Fibroblast of skin of abdomen (primary cell): ENCODE data around the gene METTL23. TPM values are rescaled to one million over a fixed set of nuclear protein-coding genes. Genes with fewer than 3 reads are reported as not detected.

Experiments
- DNase-seq: peaks from one replicate; pipeline ENCODE4 v3.0.0-alpha.2; 2013
- polyA plus RNA-seq, 2 experiments: library from polyadenylated mRNA; unstranded; fragments of 120-200 nt; gene quantifications; one replicate each; pipeline ENCODE4 v1.2.1, GENCODE V29; 2013; ENCODE audit not compliant: insufficient read length in 2 of 2

METTL23 gene
- polyA plus RNA-seq (2013, experiment 1 of 2; ENCODE audit: insufficient read length) = 25.2 TPM
- 26.2 TPM for polyA plus RNA-seq (2013, experiment 2 of 2; ENCODE audit: insufficient read length)

- DNase-seq = peak; percentile 75
Observed at GRCh38 chr17:76726776-76727718, at the start of gene METTL23. METTL23 (plus strand) TSS chr17:76726839; CDS start chr17:76729711, 2,872 bp downstream.

GRCh38 chr17:76677406-76677805 lies 49.2 kb upstream of the METTL23 start:
- DNase-seq = no peak

GRCh38 chr17:76678330-76678729 lies 48.3 kb upstream of the METTL23 start:
- no peak for DNase-seq

GRCh38 chr17:76679239-76679638 lies 47.4 kb upstream of the METTL23 start:
- no peak for DNase-seq

- DNase-seq = peak; percentile 58
Observed at GRCh38 chr17:76681222-76682137, 45.2 kb upstream of the METTL23 start.

- DNase-seq = peak; percentile 35
Observed at GRCh38 chr17:76682296-76682695, 44.3 kb upstream of the METTL23 start.

GRCh38 chr17:76683011-76683755 lies 43.5 kb upstream of the METTL23 start:
- no peak for DNase-seq

- DNase-seq = no peak
Observed at GRCh38 chr17:76683921-76684745, 42.5 kb upstream of the METTL23 start.

GRCh38 chr17:76684756-76685155 lies 41.9 kb upstream of the METTL23 start:
- DNase-seq = no peak

- DNase-seq = no peak
Observed at GRCh38 chr17:76685366-76685765, 41.3 kb upstream of the METTL23 start.

- no peak for DNase-seq
Observed at GRCh38 chr17:76685846-76686245, 40.8 kb upstream of the METTL23 start.

GRCh38 chr17:76686538-76687297 lies 39.9 kb upstream of the METTL23 start:
- no peak for DNase-seq

GRCh38 chr17:76687298-76688164 lies 39.1 kb upstream of the METTL23 start:
- no peak for DNase-seq

- DNase-seq = no peak
Observed at GRCh38 chr17:76688165-76688622, 38.4 kb upstream of the METTL23 start.

GRCh38 chr17:76689859-76690258 lies 36.8 kb upstream of the METTL23 start:
- DNase-seq = no peak

- DNase-seq = no peak
Observed at GRCh38 chr17:76690596-76691280, 35.9 kb upstream of the METTL23 start.

GRCh38 chr17:76691379-76692191 lies 35.1 kb upstream of the METTL23 start:
- DNase-seq = no peak
